ENCODE data around the gene PDSS2.

PDSS2 gene

GRCh38 chr6:107416145-107416544, 43.2 kb downstream of the PDSS2 start:
- DNase-seq (no peak), ATAC-seq (ENCODE audit: insufficient read depth, low read depth) (no peak)
- peaks cover 9% of the 10 kb centered on the region; the same call in 1 of the 2 replicates for H3K79me2 ChIP-seq (ENCODE audit: insufficient read depth, low read length)
- H4K20me1 ChIP-seq (ENCODE audit: insufficient read depth, low read length), result no peaks in the 10 kb centered on the region
- H3K27ac ChIP-seq (ENCODE audit: low read length), result no peak overlapping the region
- TF ChIP-seq EZH2 (IDR thresholded peaks at IDR 0.05; ENCODE audit: borderline replicate concordance, low read depth, low read length, severe bottlenecking), result no peak
- TF ChIP-seq CTCF (IDR thresholded peaks at IDR 0.05; ENCODE audit: borderline replicate concordance, extremely low read depth, low read length, poor library complexity, severe bottlenecking), result no peak
- H3K27me3 ChIP-seq (ENCODE audit: insufficient read depth, low read length, poor library complexity), result no peaks in the 10 kb centered on the region
- H3K4me3 ChIP-seq (ENCODE audit: low read depth in 1 of 2, low read length in 2 of 2), result no peak overlapping the region
- H3K9ac ChIP-seq (ENCODE audit: low read depth, low read length), result no peak overlapping the region
- no peaks in the 10 kb centered on the region for H3K9me3 ChIP-seq (ENCODE audit: insufficient read depth, low read length, severe bottlenecking)
- no peak overlapping the region for H2AFZ ChIP-seq (ENCODE audit: low read depth, low read length)
- no peaks in the 10 kb centered on the region for H3K36me3 ChIP-seq (ENCODE audit: insufficient read depth, low read length)
- H3K4me1 ChIP-seq (ENCODE audit: insufficient read depth, low read length), result no peaks in the 10 kb centered on the region
- H3K4me2 ChIP-seq (ENCODE audit: insufficient read depth, low read length), result no peak overlapping the region

- ATAC-seq (ENCODE audit: insufficient read depth, low read depth) (no peak), DNase-seq (no peak)
- no peaks in the 10 kb centered on the region for H3K4me1 ChIP-seq (ENCODE audit: insufficient read depth, low read length)
- H3K9me3 ChIP-seq (ENCODE audit: insufficient read depth, low read length, severe bottlenecking), result no peaks in the 10 kb centered on the region
- H3K4me3 ChIP-seq (ENCODE audit: low read depth in 1 of 2, low read length in 2 of 2), result no peak overlapping the region
- no peak overlapping the region for H3K4me2 ChIP-seq (ENCODE audit: insufficient read depth, low read length)
- no peak overlapping the region for H3K9ac ChIP-seq (ENCODE audit: low read depth, low read length)
- H3K36me3 ChIP-seq (ENCODE audit: insufficient read depth, low read length), result no peaks in the 10 kb centered on the region
- H4K20me1 ChIP-seq (ENCODE audit: insufficient read depth, low read length), result no peaks in the 10 kb centered on the region; the same call in 1 of the 2 replicates
- H3K79me2 ChIP-seq (ENCODE audit: insufficient read depth, low read length), result peaks cover 5% of the 10 kb centered on the region; the same call in 1 of the 2 replicates
- TF ChIP-seq EZH2 (IDR thresholded peaks at IDR 0.05; ENCODE audit: borderline replicate concordance, low read depth, low read length, severe bottlenecking) (no peak), CTCF (IDR thresholded peaks at IDR 0.05; ENCODE audit: borderline replicate concordance, extremely low read depth, low read length, poor library complexity, severe bottlenecking) (no peak)
- no peak overlapping the region for H2AFZ ChIP-seq (ENCODE audit: low read depth, low read length)
- H3K27ac ChIP-seq (ENCODE audit: low read length), result no peak overlapping the region
- H3K27me3 ChIP-seq (ENCODE audit: insufficient read depth, low read length, poor library complexity), result no peaks in the 10 kb centered on the region
Observed at GRCh38 chr6:107413966-107414645, 45.3 kb downstream of the PDSS2 start.

GRCh38 chr6:107411161-107411560, 48.2 kb downstream of the PDSS2 start:
- Histone ChIP-seq H4K20me1 (ENCODE audit: insufficient read depth, low read length) (no peaks in the 10 kb centered on the region; the same call in 1 of the 2 replicates), H3K27me3 (ENCODE audit: insufficient read depth, low read length, poor library complexity) (no peaks in the 10 kb centered on the region), H2AFZ (ENCODE audit: low read depth, low read length) (no peak overlapping the region), H3K9ac (ENCODE audit: low read depth, low read length) (no peak overlapping the region), H3K27ac (ENCODE audit: low read length) (no peak overlapping the region), H3K4me2 (ENCODE audit: insufficient read depth, low read length) (no peak overlapping the region), H3K36me3 (ENCODE audit: insufficient read depth, low read length) (no peaks in the 10 kb centered on the region), H3K4me3 (ENCODE audit: low read depth in 1 of 2, low read length in 2 of 2) (no peak overlapping the region), H3K9me3 (ENCODE audit: insufficient read depth, low read length, severe bottlenecking) (no peaks in the 10 kb centered on the region), H3K79me2 (ENCODE audit: insufficient read depth, low read length) (no peaks in the 10 kb centered on the region; the same call in 1 of the 2 replicates), H3K4me1 (ENCODE audit: insufficient read depth, low read length) (no peaks in the 10 kb centered on the region)
- no peak for DNase-seq
- TF ChIP-seq EZH2 (IDR thresholded peaks at IDR 0.05; ENCODE audit: borderline replicate concordance, low read depth, low read length, severe bottlenecking) (no peak), CTCF (IDR thresholded peaks at IDR 0.05; ENCODE audit: borderline replicate concordance, extremely low read depth, low read length, poor library complexity, severe bottlenecking) (no peak)
- no peak for ATAC-seq (ENCODE audit: insufficient read depth, low read depth)
